Measurements from ENCODE around the gene EGFLAM. TPM values are rescaled to one million over a fixed set of nuclear protein-coding genes. Genes with fewer than 3 reads are reported as not detected.

The EGFLAM gene
- total and polyA plus RNA-seq, 9 of the 15 experiments (the other 6 are each of a cell fraction or from before 2014, with no cell fraction given), result 0.09 to 2.5 (median 1.0) TPM

GRCh38 chr5:38299585-38299984 lies 41.2 kb downstream of the EGFLAM start (continued):
- TF ChIP-seq DMBX1 (CRISPR knock-in tag; IDR thresholded peaks at IDR 0.05; ENCODE audit: borderline replicate concordance), result no peak
- no peak for TF ChIP-seq GATAD2B (IDR thresholded peaks at IDR 0.05; ENCODE audit: borderline replicate concordance)
- no peak for TF ChIP-seq CBX8 (IDR thresholded peaks at IDR 0.05; ENCODE audit: borderline replicate concordance, extremely low read depth, low read depth, low read length, poor library complexity, severe bottlenecking)
- no peak for TF ChIP-seq RBM22 (IDR thresholded peaks at IDR 0.05; ENCODE audit: low read depth, low read length, poor library complexity, severe bottlenecking)
- TF ChIP-seq ZKSCAN8 (CRISPR knock-in tag; IDR thresholded peaks at IDR 0.05), result no peak
- no peak for TF ChIP-seq EWSR1 (IDR thresholded peaks at IDR 0.05; ENCODE audit: borderline replicate concordance, low read depth, partially characterized antibody)
- TF ChIP-seq ZNF75A (CRISPR knock-in tag; IDR thresholded peaks at IDR 0.05), result no peak
- TF ChIP-seq RCOR1 (IDR thresholded peaks at IDR 0.05; ENCODE audit: borderline replicate concordance in 1 of 2, low read depth in 2 of 2, low read length in 2 of 2), result no peak
- peak; percentile 71 for TF ChIP-seq CBFA2T3 (IDR thresholded peaks at IDR 0.05)
- no peak for TF ChIP-seq CREB5 (CRISPR knock-in tag; IDR thresholded peaks at IDR 0.05)
- no peak for TF ChIP-seq MECOM (CRISPR knock-in tag; IDR thresholded peaks at IDR 0.05)
- no peak for TF ChIP-seq ELF4 (CRISPR knock-in tag; IDR thresholded peaks at IDR 0.05)
- peak; percentile 47 for TF ChIP-seq CBFA2T2 (conservative IDR thresholded peaks at IDR 0.05)
- no peak for TF ChIP-seq ZNF668 (CRISPR knock-in tag; IDR thresholded peaks at IDR 0.05)
- no peak for TF ChIP-seq CBX1 (IDR thresholded peaks at IDR 0.05; ENCODE audit: low read depth)
- no peak for TF ChIP-seq GABPB2 (CRISPR knock-in tag; conservative IDR thresholded peaks at IDR 0.05)
- no peak for TF ChIP-seq AFF1 (IDR thresholded peaks at IDR 0.05; ENCODE audit: low read depth in 1 of 2, partially characterized antibody in 2 of 2)
- TF ChIP-seq NFATC3 (IDR thresholded peaks at IDR 0.05), result no peak
- TF ChIP-seq ARID1B (IDR thresholded peaks at IDR 0.05), result 0 out of 2 replicates have a peak, but pooled peaks have one; percentile 22
- no peak for TF ChIP-seq RHOXF2B (CRISPR knock-in tag; conservative IDR thresholded peaks at IDR 0.05)
- no peak for TF ChIP-seq SIN3B (IDR thresholded peaks at IDR 0.05; ENCODE audit: low read depth)
- TF ChIP-seq ZNF699 (CRISPR knock-in tag; IDR thresholded peaks at IDR 0.05; ENCODE audit: insufficient replicate concordance), result no peak
- no peak for TF ChIP-seq PTTG1 (tag; IDR thresholded peaks at IDR 0.05; ENCODE audit: low read depth)
- TF ChIP-seq FOXA1 (IDR thresholded peaks at IDR 0.05; ENCODE audit: borderline replicate concordance), result no peak
- no peak for TF ChIP-seq ATF1 (CRISPR knock-in tag; IDR thresholded peaks at IDR 0.05)
- TF ChIP-seq ATF1 (tag; IDR thresholded peaks at IDR 0.05), result no peak
- TF ChIP-seq RBFOX2 (IDR thresholded peaks at IDR 0.05; ENCODE audit: low read depth, low read length), result no peak
- no peak for TF ChIP-seq ZNF780A (CRISPR knock-in tag; IDR thresholded peaks at IDR 0.05)

All from K562 (cell line).